ENCODE data around the gene CYFIP2. TPM values are rescaled to one million over a fixed set of nuclear protein-coding genes. Genes with fewer than 3 reads are reported as not detected.

Gene CYFIP2
- total and polyA plus RNA-seq, 4 donors: 24.9 to 46.3 (median 37.0) TPM

DNA sequence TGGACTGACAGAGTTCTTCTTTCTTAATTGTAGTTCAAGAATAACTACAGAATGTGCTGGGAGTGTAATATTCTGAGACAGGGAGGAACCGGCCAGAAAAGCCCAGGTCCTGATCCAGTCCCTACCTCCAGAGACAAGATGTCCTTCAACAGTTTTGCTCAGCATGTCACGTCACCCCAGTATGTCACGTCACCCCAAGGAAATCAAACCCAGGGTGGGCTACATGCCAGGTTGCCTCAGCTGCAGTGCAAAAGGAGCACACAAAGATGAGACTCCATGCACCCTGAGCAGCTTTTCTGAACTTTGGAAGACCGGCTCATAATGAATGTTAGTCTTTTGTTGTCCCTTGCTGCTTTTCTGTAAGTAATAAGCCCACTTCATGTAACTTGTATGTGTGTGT lies 168.2 kb downstream of the CYFIP2 start:
- Histone ChIP-seq H3K4me1 (ENCODE audit: control insufficient read depth in 5 of 5, insufficient read depth in 5 of 5, low read length in 5 of 5) (no peaks in the 10 kb centered on the region), H3K27me3 (ENCODE audit: control insufficient read depth in 3 of 3, insufficient read depth in 3 of 3, low read length in 2 of 3) (no peaks in the 10 kb centered on the region), H3K9me3 (ENCODE audit: control insufficient read depth in 4 of 4, insufficient read depth in 3 of 4, low read length in 3 of 4) (no peaks in the 10 kb centered on the region), H3K27ac (ENCODE audit: low read depth in 1 of 2, low read length in 1 of 2) (no peak overlapping the region), H3K4me3 (no peak overlapping the region), H3K36me3 (ENCODE audit: control insufficient read depth in 4 of 4, insufficient read depth in 4 of 4, low read length in 4 of 4) (no peaks in the 10 kb centered on the region), H3K9ac (ENCODE audit: insufficient read depth in 1 of 2, low read length in 2 of 2) (no peak overlapping the region)
- 92 to 95% methylated on average over 4 of the region's 4 CpGs for WGBS, 2 donors
- DNase-seq (no peak), ATAC-seq (ENCODE audit: insufficient read depth, low FRiP score) (no peak)
- TF ChIP-seq, protein P1, sequence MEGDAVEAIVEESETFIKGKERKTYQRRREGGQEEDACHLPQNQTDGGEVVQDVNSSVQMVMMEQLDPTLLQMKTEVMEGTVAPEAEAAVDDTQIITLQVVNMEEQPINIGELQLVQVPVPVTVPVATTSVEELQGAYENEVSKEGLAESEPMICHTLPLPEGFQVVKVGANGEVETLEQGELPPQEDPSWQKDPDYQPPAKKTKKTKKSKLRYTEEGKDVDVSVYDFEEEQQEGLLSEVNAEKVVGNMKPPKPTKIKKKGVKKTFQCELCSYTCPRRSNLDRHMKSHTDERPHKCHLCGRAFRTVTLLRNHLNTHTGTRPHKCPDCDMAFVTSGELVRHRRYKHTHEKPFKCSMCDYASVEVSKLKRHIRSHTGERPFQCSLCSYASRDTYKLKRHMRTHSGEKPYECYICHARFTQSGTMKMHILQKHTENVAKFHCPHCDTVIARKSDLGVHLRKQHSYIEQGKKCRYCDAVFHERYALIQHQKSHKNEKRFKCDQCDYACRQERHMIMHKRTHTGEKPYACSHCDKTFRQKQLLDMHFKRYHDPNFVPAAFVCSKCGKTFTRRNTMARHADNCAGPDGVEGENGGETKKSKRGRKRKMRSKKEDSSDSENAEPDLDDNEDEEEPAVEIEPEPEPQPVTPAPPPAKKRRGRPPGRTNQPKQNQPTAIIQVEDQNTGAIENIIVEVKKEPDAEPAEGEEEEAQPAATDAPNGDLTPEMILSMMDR (IDR thresholded peaks at IDR 0.05; ENCODE audit: control extremely low read depth, extremely low read depth): no peak

DNA sequence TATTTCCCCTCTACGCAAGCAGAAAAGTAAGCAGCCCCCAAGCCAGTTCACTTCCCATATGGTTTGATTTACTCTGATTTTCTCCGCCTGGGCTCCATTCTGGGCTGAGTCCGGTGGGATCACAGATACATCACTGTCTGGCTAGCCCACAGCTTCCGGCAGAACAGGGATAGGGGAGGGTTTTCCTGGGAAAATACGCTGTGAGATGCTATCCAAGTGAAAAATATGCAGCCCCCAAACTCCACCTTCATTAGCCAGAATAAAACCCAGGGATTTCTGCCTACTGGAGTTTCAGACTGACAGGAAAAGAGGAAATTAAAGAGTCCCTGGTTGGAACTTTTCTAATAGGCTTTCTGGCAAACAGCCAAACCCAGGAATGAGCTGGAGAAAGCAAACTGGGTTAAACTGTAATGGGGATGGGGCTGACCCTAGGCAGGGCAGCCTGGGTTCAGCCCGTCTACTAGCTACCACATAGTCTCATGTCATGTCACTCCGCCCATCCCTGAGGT lies 177.2 kb downstream of the CYFIP2 start:
- 76 to 82% methylated on average over 7 of the region's 7 CpGs for WGBS, 2 donors
- H3K36me3 ChIP-seq (ENCODE audit: control insufficient read depth in 4 of 4, insufficient read depth in 4 of 4, low read length in 4 of 4): no peaks in the 10 kb centered on the region
- H3K4me1 ChIP-seq (ENCODE audit: control insufficient read depth in 5 of 5, insufficient read depth in 5 of 5, low read length in 5 of 5): peaks cover 0 to 14% (median 0%) of the 10 kb centered on the region in 5 donors
- ATAC-seq (ENCODE audit: insufficient read depth, low FRiP score): no peak
- no peak overlapping the region for H3K27ac ChIP-seq (ENCODE audit: low read depth in 1 of 2, low read length in 1 of 2)
- no peaks in the 10 kb centered on the region for H3K9me3 ChIP-seq (ENCODE audit: control insufficient read depth in 4 of 4, insufficient read depth in 3 of 4, low read length in 3 of 4)
- H3K27me3 ChIP-seq (ENCODE audit: control insufficient read depth in 3 of 3, insufficient read depth in 3 of 3, low read length in 2 of 3): no peaks in the 10 kb centered on the region
- TF ChIP-seq, protein P1 (IDR thresholded peaks at IDR 0.05; ENCODE audit: control extremely low read depth, extremely low read depth): no peak
- peak overlapping the region in 1 of 2 donors; percentile 11 for H3K9ac ChIP-seq (ENCODE audit: insufficient read depth in 1 of 2, low read length in 2 of 2)
- peak; percentile 31 to 58 (median 37) for DNase-seq
- no peak overlapping the region for H3K4me3 ChIP-seq

DNA sequence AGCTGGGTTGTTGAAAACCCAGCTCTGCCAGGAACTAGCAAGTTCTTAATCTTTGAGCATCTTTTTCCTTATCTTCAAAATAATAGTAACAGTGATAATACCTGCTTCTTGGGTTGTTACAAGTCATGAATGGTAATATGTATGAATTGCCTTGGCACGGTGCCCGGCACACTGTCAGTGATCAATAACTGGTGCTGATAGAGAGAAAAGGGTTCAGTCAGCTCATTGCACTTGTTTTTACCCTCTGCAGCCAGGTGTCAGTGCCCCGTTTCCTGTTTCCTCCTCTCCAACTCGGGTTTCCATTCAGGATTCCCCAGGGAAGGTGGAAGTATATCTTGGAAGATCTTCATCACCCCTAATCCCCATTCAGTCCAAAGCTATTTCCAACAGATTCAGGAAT lies 178.3 kb downstream of the CYFIP2 start:
- WGBS, 2 donors: 71 to 77% methylated on average over 4 of the region's 4 CpGs
- Histone ChIP-seq H3K9me3 (ENCODE audit: control insufficient read depth in 4 of 4, insufficient read depth in 3 of 4, low read length in 3 of 4) (no peaks in the 10 kb centered on the region), H3K4me1 (ENCODE audit: control insufficient read depth in 5 of 5, insufficient read depth in 5 of 5, low read length in 5 of 5) (peaks cover 0 to 21% (median 0%) of the 10 kb centered on the region in 5 donors), H3K4me3 (no peak overlapping the region), H3K27ac (ENCODE audit: low read depth in 1 of 2, low read length in 1 of 2) (no peak overlapping the region), H3K27me3 (ENCODE audit: control insufficient read depth in 3 of 3, insufficient read depth in 3 of 3, low read length in 2 of 3) (no peaks in the 10 kb centered on the region), H3K36me3 (ENCODE audit: control insufficient read depth in 4 of 4, insufficient read depth in 4 of 4, low read length in 4 of 4) (no peaks in the 10 kb centered on the region), H3K9ac (ENCODE audit: insufficient read depth in 1 of 2, low read length in 2 of 2) (no peak overlapping the region)
- TF ChIP-seq, protein P1 (IDR thresholded peaks at IDR 0.05; ENCODE audit: control extremely low read depth, extremely low read depth): no peak
- no peak for ATAC-seq (ENCODE audit: insufficient read depth, low FRiP score)
- DNase-seq: no peak

Other genes starting within 250 kb of the CYFIP2 start
- gene HAVCR1, start 207.0 kb upstream of the CYFIP2 start, total RNA-seq: under 1 TPM; 0.46 TPM
- under 1 TPM; 0.12 to 0.26 TPM for gene HAVCR1, start 207.0 kb upstream of the CYFIP2 start, polyA plus RNA-seq
- 10 to 100 TPM; 13.0 to 32.6 TPM for gene HAVCR2, start 157.1 kb upstream of the CYFIP2 start, total RNA-seq
- gene HAVCR2, start 157.1 kb upstream of the CYFIP2 start, polyA plus RNA-seq: 10 to 100 TPM in 1 of 2 donors, 1 to 10 TPM in 1; 8.8 to 38.4 TPM
- gene MED7, start 123.3 kb upstream of the CYFIP2 start, total RNA-seq: 10 to 100 TPM in 1 of 2 donors, 1 to 10 TPM in 1; 9.9 to 16.1 TPM
- 10 to 100 TPM in 1 of 2 donors, 1 to 10 TPM in 1; 9.3 to 15.9 TPM for gene MED7, start 123.3 kb upstream of the CYFIP2 start, polyA plus RNA-seq
- gene GARIN3, start 99.9 kb upstream of the CYFIP2 start, total RNA-seq: not detected
- gene GARIN3, start 99.9 kb upstream of the CYFIP2 start, polyA plus RNA-seq: not detected
- 1 to 10 TPM; 3.3 to 3.4 TPM for gene ITK, start 85.3 kb upstream of the CYFIP2 start, total RNA-seq
- gene ITK, start 85.3 kb upstream of the CYFIP2 start, polyA plus RNA-seq: 1 to 10 TPM in 1 of 2 donors, under 1 TPM in 1; 0.91 to 2.3 TPM
- gene NIPAL4, start 194.1 kb downstream of the CYFIP2 start, total RNA-seq: under 1 TPM; 0.17 to 0.55 TPM
- gene NIPAL4, start 194.1 kb downstream of the CYFIP2 start, polyA plus RNA-seq: 1 to 10 TPM in 1 of 2 donors, under 1 TPM in 1; 0.04 to 1.7 TPM

All from lung (tissue), 12 donors.